Right kidney (tissue), 9 donors: ENCODE measurements around the gene PTPRF.
A peak's percentile ranks its signal among the peaks of the same experiment; 100 is the strongest.
"Not testable (repeated sequence)": the region's sequence is repeated elsewhere in the genome, so short reads cannot be mapped to it uniquely, and the experiment has no call there.

Experiments used
- DNase-seq: peaks from one replicate; pipeline ENCODE4 v3.0.0-alpha.2; 2016
- long read RNA-seq, 8 donors: transcript quantifications; one replicate each; lab custom pipeline, GENCODE V29; 2026

Gene PTPRF
- long read RNA-seq, donor 1, partial matches to known transcripts = 12 of 12 reads
- long read RNA-seq, donor 1, other reads (novel, unspliced or antisense) = 0 of 12 reads
- long read RNA-seq, donor 2, full-length matches to known transcripts = 1 of 18 reads
- long read RNA-seq, donor 2, partial matches to known transcripts = 17 of 18 reads
- long read RNA-seq, donor 2, other reads (novel, unspliced or antisense) = 0 of 18 reads
- long read RNA-seq, donor 3, partial matches to known transcripts = 14 of 14 reads
- long read RNA-seq, donor 3, other reads (novel, unspliced or antisense) = 0 of 14 reads
- long read RNA-seq, donor 4, full-length matches to known transcripts = 2 of 70 reads
- long read RNA-seq, donor 4, partial matches to known transcripts = 68 of 70 reads
- long read RNA-seq, donor 4, other reads (novel, unspliced or antisense) = 0 of 70 reads
- long read RNA-seq, donor 5, partial matches to known transcripts = 29 of 30 reads
- long read RNA-seq, donor 5, other reads (novel, unspliced or antisense) = 0 of 30 reads
- long read RNA-seq, donor 6, full-length matches to known transcripts = 1 of 224 reads
- long read RNA-seq, donor 6, partial matches to known transcripts = 223 of 224 reads
- long read RNA-seq, donor 6, other reads (novel, unspliced or antisense) = 0 of 224 reads
- long read RNA-seq, donor 7, full-length matches to known transcripts = 2 of 171 reads
- long read RNA-seq, donor 7, partial matches to known transcripts = 169 of 171 reads
- long read RNA-seq, donor 7, other reads (novel, unspliced or antisense) = 0 of 171 reads
- long read RNA-seq, donor 8, full-length matches to known transcripts = 3 of 32 reads
- long read RNA-seq, donor 8, partial matches to known transcripts = 29 of 32 reads
- long read RNA-seq, donor 8, other reads (novel, unspliced or antisense) = 0 of 32 reads

- peak; percentile 59 for DNase-seq
Observed at GRCh38 chr1:43530483-43531106, at the start of gene PTPRF. PTPRF (plus strand) TSS chr1:43530883; CDS start chr1:43545076, 14,193 bp downstream.

GRCh38 chr1:43481491-43481890, 49.2 kb upstream of the PTPRF start:
- no peak for DNase-seq

GRCh38 chr1:43482215-43482614, 48.5 kb upstream of the PTPRF start:
- no peak for DNase-seq

DNA sequence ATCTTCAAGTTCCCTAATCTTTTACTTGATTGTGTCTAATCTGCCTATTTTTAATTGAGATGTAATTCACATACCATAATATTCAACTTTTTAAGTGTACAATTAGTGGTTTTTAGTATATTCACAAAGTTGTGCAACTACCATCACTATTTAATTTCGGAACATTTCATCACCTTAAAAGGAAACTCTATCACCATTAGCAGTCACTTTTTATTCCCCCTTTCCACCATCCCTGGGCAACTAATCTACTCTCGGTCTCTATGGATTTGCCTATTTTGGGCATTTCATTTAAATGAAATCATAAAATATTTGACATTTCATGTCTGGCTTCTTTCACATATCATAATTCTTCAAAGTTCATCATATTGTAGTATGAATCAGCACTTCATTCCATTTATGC, 46.3 kb upstream of the PTPRF start:
- no peak for DNase-seq

DNA sequence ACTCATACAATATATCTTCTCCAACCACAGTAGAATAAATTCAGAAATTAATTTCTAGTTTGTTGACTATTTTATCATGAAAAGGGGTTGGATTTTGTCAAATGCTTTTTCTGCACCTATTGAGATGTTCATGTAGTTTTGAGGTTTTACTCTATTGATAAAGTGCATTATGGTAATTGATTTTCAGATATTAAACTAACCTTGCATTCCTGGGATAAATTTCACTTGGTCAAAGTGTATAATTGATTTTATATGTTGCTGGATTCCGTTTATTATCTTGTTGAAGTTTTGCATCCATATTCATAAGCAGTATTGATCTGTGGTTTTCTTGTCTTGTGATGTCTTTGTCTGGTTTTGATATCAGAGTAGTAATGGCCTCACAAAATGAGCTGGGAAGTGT, 42.5 kb upstream of the PTPRF start:
- no peak for DNase-seq

- no peak for DNase-seq
Observed at GRCh38 chr1:43491061-43491460, 39.6 kb upstream of the PTPRF start.

- no peak for DNase-seq
Observed at GRCh38 chr1:43492826-43493225, 37.9 kb upstream of the PTPRF start.

- no peak for DNase-seq
Observed at GRCh38 chr1:43493661-43494450, 36.8 kb upstream of the PTPRF start.

DNA sequence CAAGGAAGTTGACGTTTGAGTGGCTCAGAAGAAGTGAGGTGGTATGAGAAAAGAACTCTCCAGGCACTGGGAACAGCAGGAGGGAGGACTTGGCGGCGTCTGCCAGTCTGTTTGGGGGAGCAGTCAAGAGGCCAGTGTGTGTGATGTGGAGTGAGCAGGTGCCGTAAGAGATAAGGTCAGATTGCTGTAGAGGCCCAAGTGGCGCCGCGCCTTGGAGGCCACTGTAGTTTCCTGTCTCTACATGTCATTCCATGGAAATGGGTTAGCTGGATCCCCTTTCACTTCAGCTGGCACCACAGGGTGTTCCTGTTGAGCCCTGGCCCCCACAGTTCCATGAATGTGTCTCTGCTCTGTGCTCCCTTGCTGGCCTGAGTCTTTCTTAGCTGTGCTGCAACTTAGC, 35.5 kb upstream of the PTPRF start:
- DNase-seq = no peak

DNA sequence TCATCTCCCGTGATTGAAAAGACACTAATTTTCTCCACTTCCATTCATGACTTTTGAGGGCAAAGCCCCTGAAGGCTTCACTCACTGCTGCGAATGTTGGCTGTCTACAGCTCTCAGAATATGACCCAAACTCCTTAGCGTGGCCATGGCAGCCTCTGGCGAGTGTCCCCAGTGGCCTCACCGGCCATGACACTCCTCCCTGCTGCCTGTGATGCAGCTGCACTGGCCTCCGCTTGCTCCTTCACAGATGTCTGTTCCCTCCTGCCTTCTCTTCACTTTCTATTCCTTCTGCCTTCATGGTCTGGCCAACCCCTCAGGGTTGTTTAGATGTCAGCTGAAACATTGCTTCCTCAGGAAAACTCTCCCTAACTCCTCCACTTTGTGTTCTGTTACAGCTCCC, 30.8 kb upstream of the PTPRF start:
- DNase-seq = no peak

DNA sequence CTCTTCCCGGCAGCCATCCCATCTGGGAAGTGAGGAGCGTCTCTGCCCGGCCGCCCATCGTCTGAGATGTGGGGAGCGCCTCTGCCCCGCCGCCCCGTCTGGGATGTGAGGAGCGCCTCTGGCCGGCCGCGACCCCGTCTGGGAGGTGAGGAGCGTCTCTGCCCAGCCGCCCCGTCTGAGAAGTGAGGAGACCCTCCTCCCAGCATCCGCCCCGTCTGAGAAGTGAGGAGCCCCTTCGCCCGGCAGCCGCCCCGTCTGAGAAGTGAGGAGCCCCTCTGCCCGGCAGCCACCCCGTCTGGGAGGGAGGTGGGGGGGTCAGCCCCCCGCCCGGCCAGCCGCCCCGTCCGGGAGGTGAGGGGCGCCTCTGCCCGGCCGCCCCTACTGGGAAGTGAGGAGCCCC, 28.9 kb upstream of the PTPRF start:
- not testable (repeated sequence) for DNase-seq

GRCh38 chr1:43503534-43503933, 27.1 kb upstream of the PTPRF start:
- DNase-seq = no peak

- no peak for DNase-seq
Observed at GRCh38 chr1:43505077-43505780, 25.5 kb upstream of the PTPRF start.

GRCh38 chr1:43506233-43506632, 24.4 kb upstream of the PTPRF start:
- DNase-seq = no peak

DNA sequence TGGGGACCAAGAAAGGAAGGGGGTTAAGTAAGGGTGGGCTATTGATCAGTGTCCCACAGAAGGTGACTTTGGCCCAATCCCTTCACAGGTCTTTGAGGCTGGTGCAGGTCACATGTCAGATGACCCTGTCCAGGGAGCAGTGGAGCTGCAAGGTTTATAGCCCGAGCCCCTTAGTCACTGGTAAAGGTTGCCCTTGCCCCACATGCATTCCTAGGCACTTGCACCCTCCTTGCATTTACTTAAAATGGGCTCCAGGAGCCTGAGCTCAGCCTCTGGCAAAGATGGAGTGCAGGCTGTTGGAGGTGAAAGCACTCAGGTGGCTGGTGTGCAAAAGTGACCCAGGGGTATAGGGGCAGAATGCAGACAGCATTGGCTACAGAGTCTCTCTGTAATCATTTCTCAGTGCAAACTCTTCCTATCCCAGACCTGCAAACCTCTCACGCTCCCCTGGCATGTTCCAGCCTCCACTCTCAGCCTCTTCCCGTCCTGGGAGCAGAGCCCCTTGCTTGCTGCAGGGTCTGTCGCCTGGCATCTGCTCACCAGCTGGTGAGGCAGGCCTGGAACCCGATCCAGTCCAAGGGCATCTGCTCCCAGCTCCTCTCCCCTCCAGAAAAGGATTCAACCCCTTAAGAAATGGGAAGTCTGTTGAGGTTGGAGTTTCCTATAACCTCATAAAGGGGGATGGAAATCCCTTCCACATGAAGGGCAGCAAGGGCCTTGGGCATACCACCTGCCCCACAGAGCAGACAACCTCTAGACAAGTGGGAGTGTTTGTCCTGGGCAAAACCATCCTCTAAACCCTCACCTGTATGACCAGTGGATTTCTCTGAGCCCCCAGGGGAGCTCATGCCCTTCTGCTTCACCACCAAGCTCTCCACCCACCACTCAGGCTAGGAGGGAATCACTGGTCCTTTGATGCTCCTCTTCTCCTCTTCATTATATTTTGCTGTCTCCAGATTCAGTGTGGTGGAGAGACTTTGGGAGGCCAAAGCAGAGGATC, 23.1 kb upstream of the PTPRF start:
- no peak for DNase-seq

DNA sequence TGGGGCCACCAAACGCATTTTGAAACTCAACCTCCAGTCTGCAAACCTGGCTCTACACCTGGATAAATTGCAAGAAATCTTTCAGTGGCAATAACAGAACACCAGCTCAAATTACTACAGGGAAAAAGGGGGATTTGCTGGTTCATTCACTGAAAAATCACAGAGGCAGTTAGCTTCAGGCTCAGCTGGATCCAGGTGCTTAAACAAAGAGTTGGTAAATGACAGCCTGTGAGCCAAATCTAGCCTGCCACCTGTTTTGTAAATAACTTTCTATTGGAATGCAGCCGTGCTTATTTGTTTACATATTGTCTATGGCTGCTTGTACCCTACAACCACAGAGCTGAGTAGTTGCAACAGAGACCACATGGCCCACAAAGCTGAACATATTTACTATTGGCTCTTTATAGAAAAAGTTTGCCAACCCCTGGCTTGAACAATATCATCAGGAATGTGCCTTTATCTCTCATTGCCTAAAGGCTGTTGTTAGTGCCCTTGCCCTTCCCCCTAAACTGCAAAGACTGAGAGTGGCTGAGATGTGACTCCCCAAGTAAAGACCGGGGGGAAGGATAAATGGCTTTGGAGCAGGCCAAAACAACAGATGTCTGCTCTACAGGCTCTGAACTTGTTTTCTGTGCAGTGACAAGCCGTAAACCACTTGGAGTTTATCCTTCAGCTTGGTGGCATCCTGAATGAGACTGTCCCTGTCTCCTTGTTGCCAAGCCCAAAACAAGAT, 21.5 kb upstream of the PTPRF start:
- no peak for DNase-seq

GRCh38 chr1:43509740-43510375, 20.8 kb upstream of the PTPRF start:
- no peak for DNase-seq

GRCh38 chr1:43510621-43511020, 20.1 kb upstream of the PTPRF start:
- DNase-seq = no peak

DNA sequence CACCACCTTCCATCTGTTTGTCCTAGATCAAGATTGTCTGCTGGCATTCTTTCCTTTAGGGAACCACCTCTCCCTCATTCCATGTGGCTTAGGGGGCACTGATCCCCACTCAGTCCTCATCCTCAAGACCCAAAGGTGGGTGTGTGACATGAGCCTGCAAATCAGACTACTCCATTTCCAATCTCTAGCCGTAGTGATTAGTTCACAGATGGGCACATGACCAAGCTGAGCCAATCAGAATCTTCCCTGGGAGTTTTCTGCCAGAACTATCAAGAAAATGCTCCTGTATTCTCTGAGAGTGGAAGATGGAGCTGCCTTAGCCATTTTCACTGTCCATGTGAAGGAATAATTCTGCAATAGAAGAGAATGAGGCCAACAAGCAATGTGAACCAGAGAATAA, 19.3 kb upstream of the PTPRF start:
- DNase-seq = no peak
